Tibial artery (tissue), 4 donors: ENCODE measurements around the gene SPATA18.

Experiments used
- DNase-seq, 2 donors: peaks; one replicate each; pipeline ENCODE4 v3.0.0-alpha.2; 2019
- H3K27ac ChIP-seq, 2 donors: fragments of 200-600 bp; sonication (generic) in 1 of 2; 1 replicate in 1 of 2; 2 replicates in 1 of 2; pipeline ENCODE4 v1.5.1; 2018 to 2019; ENCODE audit warnings: mild to moderate bottlenecking in 1 of 2
- H3K27me3 ChIP-seq, 2 donors: fragments of 200-600 bp; sonication (generic) in 1 of 2; one replicate each; pipeline versions ENCODE4 v1.5.1 to v1.6.0; 2016 to 2019
- H3K36me3 ChIP-seq, 3 donors: fragments of 200-600 bp; sonication (generic) in 2 of 3; one replicate each; pipeline ENCODE4 v1.5.1; 2016 to 2019; ENCODE audit warnings: mild to moderate bottlenecking in 2 of 3
- H3K4me1 ChIP-seq, 4 donors: fragments of 200-600 bp; sonication (generic) in 2 of 4; 1 replicate in 3 of 4; 2 replicates in 1 of 4; pipeline ENCODE4 v1.5.1; 2016 to 2019
- H3K4me3 ChIP-seq, 2 donors: fragments of 200-600 bp; sonication (generic) in 1 of 2; 1 replicate in 1 of 2; 2 replicates in 1 of 2; pipeline ENCODE4 v1.5.1; 2018 to 2019; ENCODE audit warnings: mild to moderate bottlenecking in 2 of 2
- H3K9me3 ChIP-seq, 3 donors: fragments of 200-600 bp; sonication (generic) in 1 of 3; one replicate each; pipeline ENCODE4 v1.5.1; 2016 to 2019
- intact Hi-C: fragments of 100-400 bp; cut with DNase I; formaldehyde crosslinking; loops from one replicate; pipeline ENCODE4 v1.15.0; 2023; ENCODE audit warnings: low total_unique reads
- TF ChIP-seq, protein P1 (sequence below), 2 experiments: fragments of 200-600 bp in 1 of 2; fragments of 450-650 bp in 1 of 2; IDR thresholded peaks; one replicate each; pipeline ENCODE4 v1.5.1; 2017 to 2019; ENCODE audit warnings: antibody characterized with exemption in 2 of 2, mild to moderate bottlenecking in 1 of 2, moderate library complexity in 1 of 2

The SPATA18 gene

GRCh38 chr4:52052475-52052780 lies 1.3 kb downstream of the SPATA18 start:
- peak overlapping the region; percentile 53 to 59 for H3K4me3 ChIP-seq
- peak overlapping the region in 1 of 2 donors; percentile 69 for H3K27ac ChIP-seq
- no peaks in the 10 kb centered on the region for H3K36me3 ChIP-seq
- peaks cover 0 to 9% (median 0%) of the 10 kb centered on the region in 3 donors for H3K9me3 ChIP-seq
- H3K27me3 ChIP-seq: peaks cover 0 to 27% of the 10 kb centered on the region in 2 donors
- H3K4me1 ChIP-seq: peaks cover 0 to 6% (median 4%) of the 10 kb centered on the region in 4 donors
- intact Hi-C loops: no loop called here
- no peak for DNase-seq
- TF ChIP-seq, protein P1, sequence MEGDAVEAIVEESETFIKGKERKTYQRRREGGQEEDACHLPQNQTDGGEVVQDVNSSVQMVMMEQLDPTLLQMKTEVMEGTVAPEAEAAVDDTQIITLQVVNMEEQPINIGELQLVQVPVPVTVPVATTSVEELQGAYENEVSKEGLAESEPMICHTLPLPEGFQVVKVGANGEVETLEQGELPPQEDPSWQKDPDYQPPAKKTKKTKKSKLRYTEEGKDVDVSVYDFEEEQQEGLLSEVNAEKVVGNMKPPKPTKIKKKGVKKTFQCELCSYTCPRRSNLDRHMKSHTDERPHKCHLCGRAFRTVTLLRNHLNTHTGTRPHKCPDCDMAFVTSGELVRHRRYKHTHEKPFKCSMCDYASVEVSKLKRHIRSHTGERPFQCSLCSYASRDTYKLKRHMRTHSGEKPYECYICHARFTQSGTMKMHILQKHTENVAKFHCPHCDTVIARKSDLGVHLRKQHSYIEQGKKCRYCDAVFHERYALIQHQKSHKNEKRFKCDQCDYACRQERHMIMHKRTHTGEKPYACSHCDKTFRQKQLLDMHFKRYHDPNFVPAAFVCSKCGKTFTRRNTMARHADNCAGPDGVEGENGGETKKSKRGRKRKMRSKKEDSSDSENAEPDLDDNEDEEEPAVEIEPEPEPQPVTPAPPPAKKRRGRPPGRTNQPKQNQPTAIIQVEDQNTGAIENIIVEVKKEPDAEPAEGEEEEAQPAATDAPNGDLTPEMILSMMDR (IDR thresholded peaks at IDR 0.05): no peak

DNA sequence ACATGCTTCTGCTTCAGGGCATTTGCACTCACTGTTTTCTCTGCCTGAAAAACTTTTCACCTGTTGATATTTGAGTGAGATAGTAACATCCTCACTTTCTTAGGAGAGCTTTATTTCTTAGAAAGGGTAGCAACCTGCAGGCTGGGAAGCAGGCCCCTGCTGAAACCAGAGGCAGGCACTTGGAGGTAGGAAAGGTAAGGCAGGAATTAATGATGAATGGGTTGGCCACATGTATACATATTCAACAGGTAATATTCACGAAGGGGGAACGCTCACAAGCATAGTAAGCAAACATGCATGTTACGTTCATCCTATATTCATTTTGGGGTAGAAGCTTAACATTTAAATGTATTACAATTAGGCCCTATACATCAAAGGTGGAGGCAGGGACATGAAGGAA lies 3.1 kb downstream of the SPATA18 start:
- no peak overlapping the region for H3K27ac ChIP-seq
- intact Hi-C loops: no loop called here
- H3K27me3 ChIP-seq: peaks cover 0 to 17% of the 10 kb centered on the region in 2 donors
- DNase-seq: no peak
- no peak overlapping the region for H3K4me3 ChIP-seq
- H3K36me3 ChIP-seq: no peaks in the 10 kb centered on the region
- TF ChIP-seq, protein P1 (IDR thresholded peaks at IDR 0.05): no peak
- H3K4me1 ChIP-seq: peaks cover 0 to 6% (median 4%) of the 10 kb centered on the region in 4 donors
- peaks cover 0 to 9% (median 0%) of the 10 kb centered on the region in 3 donors for H3K9me3 ChIP-seq

DNA sequence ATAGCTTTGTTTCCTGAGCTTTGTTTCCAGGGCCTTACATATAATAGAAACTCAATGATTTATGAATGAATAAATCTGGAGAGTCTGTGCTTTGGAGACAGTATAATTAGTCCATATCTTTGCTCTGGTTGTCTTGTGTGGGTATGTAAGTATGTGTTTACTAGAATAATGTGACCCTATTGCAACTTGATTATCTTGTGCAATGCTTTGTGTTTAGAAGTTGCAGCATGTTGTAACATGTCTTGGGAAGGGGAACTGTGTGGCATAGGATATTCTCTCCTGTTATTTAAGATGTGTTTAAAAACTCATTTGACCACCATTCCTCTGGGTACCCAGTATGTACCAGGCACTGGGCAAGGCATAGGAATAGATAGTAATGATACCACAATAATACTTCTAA lies 6.1 kb downstream of the SPATA18 start:
- TF ChIP-seq, protein P1 (IDR thresholded peaks at IDR 0.05): no peak
- Histone ChIP-seq H3K27me3 (peaks cover 0 to 1% of the 10 kb centered on the region in 2 donors), H3K4me1 (no peaks in the 10 kb centered on the region), H3K9me3 (peaks cover 0 to 3% (median 0%) of the 10 kb centered on the region in 3 donors), H3K36me3 (no peaks in the 10 kb centered on the region), H3K27ac (no peak overlapping the region), H3K4me3 (no peak overlapping the region)
- intact Hi-C loops: no loop called here
- no peak for DNase-seq

DNA sequence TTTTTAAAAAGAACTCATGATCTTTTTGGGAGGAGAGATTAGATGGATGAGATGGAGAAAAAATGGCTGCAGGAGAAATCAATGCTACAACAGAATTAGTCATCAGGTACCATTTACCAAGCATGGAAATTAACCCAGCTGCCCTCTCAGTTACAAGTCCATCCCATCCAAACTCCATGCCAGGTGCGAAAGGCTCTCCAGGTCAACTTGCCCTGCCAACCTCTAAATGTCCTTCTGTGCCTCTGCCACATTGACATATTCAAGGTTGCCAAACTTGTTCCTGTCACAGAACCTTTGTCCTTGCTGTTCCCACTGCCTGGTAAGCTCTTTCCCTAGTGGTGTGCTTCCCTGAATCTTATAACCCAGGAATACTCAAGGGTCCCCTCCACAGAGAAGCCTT lies 7.2 kb downstream of the SPATA18 start:
- intact Hi-C loops: no loop called here
- TF ChIP-seq, protein P1 (IDR thresholded peaks at IDR 0.05): no peak
- H3K9me3 ChIP-seq: no peaks in the 10 kb centered on the region
- H3K36me3 ChIP-seq: no peaks in the 10 kb centered on the region
- H3K4me3 ChIP-seq: no peak overlapping the region
- no peak overlapping the region for H3K27ac ChIP-seq
- no peaks in the 10 kb centered on the region for H3K27me3 ChIP-seq
- no peak for DNase-seq
- no peaks in the 10 kb centered on the region for H3K4me1 ChIP-seq

- H3K27ac ChIP-seq: no peak overlapping the region
- H3K4me1 ChIP-seq: no peaks in the 10 kb centered on the region
- no peaks in the 10 kb centered on the region for H3K36me3 ChIP-seq
- no peak overlapping the region for H3K4me3 ChIP-seq
- no peaks in the 10 kb centered on the region for H3K9me3 ChIP-seq
- H3K27me3 ChIP-seq: no peaks in the 10 kb centered on the region
- no peak for DNase-seq
- intact Hi-C loops: no loop called here
- TF ChIP-seq, protein P1 (IDR thresholded peaks at IDR 0.05): no peak
Observed at GRCh38 chr4:52059372-52059771, 8.3 kb downstream of the SPATA18 start.

DNA sequence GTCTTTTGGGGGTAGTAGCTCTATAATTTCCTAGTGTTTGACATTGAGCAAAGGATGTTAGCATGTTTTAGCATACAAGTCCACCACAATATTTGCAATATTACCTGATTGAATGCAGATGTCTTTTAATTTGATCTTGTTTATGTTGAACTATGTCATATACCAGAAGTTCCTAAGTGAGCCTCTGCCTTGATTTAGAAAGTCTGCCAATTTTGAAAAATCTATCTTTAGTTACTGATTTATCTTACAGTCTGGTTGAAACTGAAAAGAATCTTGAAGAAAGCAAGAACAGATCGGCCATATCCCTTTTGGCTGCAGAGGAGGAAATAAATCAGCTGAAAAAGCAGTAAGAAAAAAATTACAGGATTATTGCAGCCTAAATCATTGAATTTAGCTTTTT lies 18.5 kb downstream of the SPATA18 start:
- Histone ChIP-seq H3K4me1 (no peaks in the 10 kb centered on the region), H3K9me3 (no peaks in the 10 kb centered on the region), H3K27me3 (no peaks in the 10 kb centered on the region), H3K4me3 (no peak overlapping the region), H3K36me3 (no peaks in the 10 kb centered on the region), H3K27ac (no peak overlapping the region)
- no peak for DNase-seq
- TF ChIP-seq, protein P1 (IDR thresholded peaks at IDR 0.05): no peak
- intact Hi-C loops: no loop called here
